DLD1 (cell line): Measurements from ENCODE around the gene CHRNA4.
"Not testable (repeated sequence)": the region's sequence is repeated elsewhere in the genome, so short reads cannot be mapped to it uniquely, and the experiment has no call there.

Experiments used
- in situ Hi-C: cut with HindIII; loops from 2 replicates; pipeline ENCODE4 v1.10.0; 2017; ENCODE audit warnings: low sequenced_read_pairs

CHRNA4 gene

GRCh38 chr20:63340158-63340688 is 20.9 kb downstream of the CHRNA4 start:
- in situ Hi-C loops = not testable (repeated sequence)

- in situ Hi-C loops = not testable (repeated sequence)
These were observed 21.7 kb downstream of the CHRNA4 start for GRCh38 chr20:63339154-63340094.

- in situ Hi-C loops = no loop called here
These were observed 23.2 kb downstream of the CHRNA4 start for GRCh38 chr20:63337786-63338420.

- in situ Hi-C loops = no loop called here
These were observed 24.9 kb downstream of the CHRNA4 start for GRCh38 chr20:63336232-63336752.

GRCh38 chr20:63335711-63336110 is 25.4 kb downstream of the CHRNA4 start:
- in situ Hi-C loops = no loop called here

- in situ Hi-C loops = not testable (repeated sequence)
These were observed 26.1 kb downstream of the CHRNA4 start for GRCh38 chr20:63335060-63335459.

- in situ Hi-C loops = no loop called here
These were observed 26.8 kb downstream of the CHRNA4 start for GRCh38 chr20:63334356-63334755.

GRCh38 chr20:63333241-63333836 is 27.8 kb downstream of the CHRNA4 start:
- in situ Hi-C loops = no loop called here

- in situ Hi-C loops = no loop called here
These were observed 28.5 kb downstream of the CHRNA4 start for GRCh38 chr20:63332488-63333240.

GRCh38 chr20:63331741-63332400 is 29.3 kb downstream of the CHRNA4 start:
- in situ Hi-C loops = no loop called here

- in situ Hi-C loops = no loop called here
These were observed 30.2 kb downstream of the CHRNA4 start for GRCh38 chr20:63330940-63331339.

GRCh38 chr20:63330084-63330760 is 30.9 kb downstream of the CHRNA4 start:
- in situ Hi-C loops = no loop called here

GRCh38 chr20:63329331-63330083 is 31.6 kb downstream of the CHRNA4 start:
- in situ Hi-C loops = no loop called here

GRCh38 chr20:63328718-63329275 is 32.4 kb downstream of the CHRNA4 start:
- in situ Hi-C loops = no loop called here

- in situ Hi-C loops = no loop called here
These were observed 33.0 kb downstream of the CHRNA4 start for GRCh38 chr20:63328026-63328700.

GRCh38 chr20:63327231-63327745 is 33.9 kb downstream of the CHRNA4 start:
- in situ Hi-C loops = no loop called here
